ENCODE results near the gene EMP2.
A peak's percentile ranks its signal among the peaks of the same experiment; 100 is the strongest.
"Not testable (repeated sequence)": the region's sequence is repeated elsewhere in the genome, so short reads cannot be mapped to it uniquely, and the experiment has no call there.

The EMP2 gene

GRCh38 chr16:10579965-10580882 is at the start of gene EMP2:
TSS of gene EMP2 (minus strand) at chr16:10580598. CDS start at chr16:10547617, 32,981 bp downstream.
- H3K4me3 ChIP-seq (ENCODE audit: low read depth in 1 of 5, low read length in 5 of 5) = peak within 1 kb of the TSS; percentile 77 to 85 (median 83)
- no peaks in the 10 kb centered on the region for H3K36me3 ChIP-seq (ENCODE audit: control insufficient read depth in 5 of 5, insufficient read depth in 5 of 5, low read length in 5 of 5)
- peaks cover 6 to 55% (median 45%) of the 10 kb centered on the region in 5 donors for H3K4me1 ChIP-seq (ENCODE audit: control insufficient read depth in 5 of 5, insufficient read depth in 5 of 5, low read length in 5 of 5)
- H3K27me3 ChIP-seq (ENCODE audit: control insufficient read depth in 5 of 5, insufficient read depth in 4 of 5, low read length in 5 of 5) = no peaks in the 10 kb centered on the region
- no peaks in the 10 kb centered on the region for H3K9me3 ChIP-seq (ENCODE audit: control insufficient read depth in 5 of 5, low read length in 5 of 5)
- H3K9ac ChIP-seq (ENCODE audit: low read length in 5 of 5) = peak within 1 kb of the TSS in 4 of 5 donors; percentile 64 to 87 (median 81)
- peak within 1 kb of the TSS; percentile 80 for H3K27ac ChIP-seq (ENCODE audit: low read depth, low read length)

- Histone ChIP-seq H3K27ac (ENCODE audit: low read depth, low read length) (no peak overlapping the region), H3K9ac (ENCODE audit: low read length in 5 of 5) (no peak overlapping the region), H3K4me3 (ENCODE audit: low read depth in 1 of 5, low read length in 5 of 5) (no peak overlapping the region), H3K9me3 (ENCODE audit: control insufficient read depth in 5 of 5, low read length in 5 of 5) (peaks cover 0 to 4% (median 2%) of the 10 kb centered on the region in 5 donors), H3K36me3 (ENCODE audit: control insufficient read depth in 5 of 5, insufficient read depth in 5 of 5, low read length in 5 of 5) (no peaks in the 10 kb centered on the region), H3K4me1 (ENCODE audit: control insufficient read depth in 5 of 5, insufficient read depth in 5 of 5, low read length in 5 of 5) (no peaks in the 10 kb centered on the region), H3K27me3 (ENCODE audit: control insufficient read depth in 5 of 5, insufficient read depth in 4 of 5, low read length in 5 of 5) (peaks cover 0 to 5% (median 0%) of the 10 kb centered on the region in 5 donors)
Observed at GRCh38 chr16:10629592-10629963, 49.2 kb upstream of the EMP2 start.

- Histone ChIP-seq H3K4me3 (ENCODE audit: low read depth in 1 of 5, low read length in 5 of 5) (no peak overlapping the region), H3K9ac (ENCODE audit: low read length in 5 of 5) (no peak overlapping the region), H3K9me3 (ENCODE audit: control insufficient read depth in 5 of 5, low read length in 5 of 5) (no peaks in the 10 kb centered on the region), H3K27me3 (ENCODE audit: control insufficient read depth in 5 of 5, insufficient read depth in 4 of 5, low read length in 5 of 5) (no peaks in the 10 kb centered on the region), H3K27ac (ENCODE audit: low read depth, low read length) (no peak overlapping the region), H3K36me3 (ENCODE audit: control insufficient read depth in 5 of 5, insufficient read depth in 5 of 5, low read length in 5 of 5) (no peaks in the 10 kb centered on the region), H3K4me1 (ENCODE audit: control insufficient read depth in 5 of 5, insufficient read depth in 5 of 5, low read length in 5 of 5) (no peaks in the 10 kb centered on the region)
Observed at GRCh38 chr16:10625595-10626357, 45.4 kb upstream of the EMP2 start.

GRCh38 chr16:10624527-10624926 is 44.1 kb upstream of the EMP2 start:
- no peak overlapping the region for H3K4me3 ChIP-seq (ENCODE audit: low read depth in 1 of 5, low read length in 5 of 5)
- no peak overlapping the region for H3K9ac ChIP-seq (ENCODE audit: low read length in 5 of 5)
- no peaks in the 10 kb centered on the region for H3K9me3 ChIP-seq (ENCODE audit: control insufficient read depth in 5 of 5, low read length in 5 of 5)
- H3K36me3 ChIP-seq (ENCODE audit: control insufficient read depth in 5 of 5, insufficient read depth in 5 of 5, low read length in 5 of 5) = no peaks in the 10 kb centered on the region
- peaks cover 0 to 3% (median 0%) of the 10 kb centered on the region in 5 donors for H3K27me3 ChIP-seq (ENCODE audit: control insufficient read depth in 5 of 5, insufficient read depth in 4 of 5, low read length in 5 of 5)
- H3K4me1 ChIP-seq (ENCODE audit: control insufficient read depth in 5 of 5, insufficient read depth in 5 of 5, low read length in 5 of 5) = peaks cover 0 to 5% (median 5%) of the 10 kb centered on the region in 5 donors
- H3K27ac ChIP-seq (ENCODE audit: low read depth, low read length) = no peak overlapping the region

- peaks cover 0 to 6% (median 0%) of the 10 kb centered on the region in 5 donors for H3K27me3 ChIP-seq (ENCODE audit: control insufficient read depth in 5 of 5, insufficient read depth in 4 of 5, low read length in 5 of 5)
- H3K4me3 ChIP-seq (ENCODE audit: low read depth in 1 of 5, low read length in 5 of 5) = no peak overlapping the region
- no peak overlapping the region for H3K27ac ChIP-seq (ENCODE audit: low read depth, low read length)
Observed at GRCh38 chr16:10623059-10623458, 42.7 kb upstream of the EMP2 start.

GRCh38 chr16:10622036-10622921 is 41.9 kb upstream of the EMP2 start:
- Histone ChIP-seq H3K9ac (ENCODE audit: low read length in 5 of 5) (no peak overlapping the region), H3K4me3 (ENCODE audit: low read depth in 1 of 5, low read length in 5 of 5) (no peak overlapping the region), H3K27me3 (ENCODE audit: control insufficient read depth in 5 of 5, insufficient read depth in 4 of 5, low read length in 5 of 5) (peaks cover 0 to 6% (median 0%) of the 10 kb centered on the region in 5 donors), H3K36me3 (ENCODE audit: control insufficient read depth in 5 of 5, insufficient read depth in 5 of 5, low read length in 5 of 5) (no peaks in the 10 kb centered on the region), H3K9me3 (ENCODE audit: control insufficient read depth in 5 of 5, low read length in 5 of 5) (no peaks in the 10 kb centered on the region), H3K4me1 (ENCODE audit: control insufficient read depth in 5 of 5, insufficient read depth in 5 of 5, low read length in 5 of 5) (peaks cover 0 to 23% (median 21%) of the 10 kb centered on the region in 5 donors), H3K27ac (ENCODE audit: low read depth, low read length) (no peak overlapping the region)

More at GRCh38 chr16:10623059-10623458, 42.7 kb upstream of the EMP2 start:
- Histone ChIP-seq H3K9me3 (ENCODE audit: control insufficient read depth in 5 of 5, low read length in 5 of 5) (no peaks in the 10 kb centered on the region), H3K36me3 (ENCODE audit: control insufficient read depth in 5 of 5, insufficient read depth in 5 of 5, low read length in 5 of 5) (no peaks in the 10 kb centered on the region), H3K9ac (ENCODE audit: low read length in 5 of 5) (no peak overlapping the region), H3K4me1 (ENCODE audit: control insufficient read depth in 5 of 5, insufficient read depth in 5 of 5, low read length in 5 of 5) (peaks cover 0 to 19% (median 16%) of the 10 kb centered on the region in 5 donors)

GRCh38 chr16:10621216-10621949 is 41.0 kb upstream of the EMP2 start:
- not testable (repeated sequence) for H3K9me3 ChIP-seq (ENCODE audit: control insufficient read depth in 5 of 5, low read length in 5 of 5); H3K4me3 ChIP-seq (ENCODE audit: low read depth in 1 of 5, low read length in 5 of 5); H3K27ac ChIP-seq (ENCODE audit: low read depth, low read length); H3K9ac ChIP-seq (ENCODE audit: low read length in 5 of 5); H3K36me3 ChIP-seq (ENCODE audit: control insufficient read depth in 5 of 5, insufficient read depth in 5 of 5, low read length in 5 of 5); H3K27me3 ChIP-seq (ENCODE audit: control insufficient read depth in 5 of 5, insufficient read depth in 4 of 5, low read length in 5 of 5)
- H3K4me1 ChIP-seq (ENCODE audit: control insufficient read depth in 5 of 5, insufficient read depth in 5 of 5, low read length in 5 of 5) = peaks cover 0 to 32% (median 30%) of the 10 kb centered on the region in 5 donors

- peaks cover 0 to 35% (median 31%) of the 10 kb centered on the region in 5 donors for H3K4me1 ChIP-seq (ENCODE audit: control insufficient read depth in 5 of 5, insufficient read depth in 5 of 5, low read length in 5 of 5)
- H3K9me3 ChIP-seq (ENCODE audit: control insufficient read depth in 5 of 5, low read length in 5 of 5) = no peaks in the 10 kb centered on the region
- H3K36me3 ChIP-seq (ENCODE audit: control insufficient read depth in 5 of 5, insufficient read depth in 5 of 5, low read length in 5 of 5) = no peaks in the 10 kb centered on the region
- peaks cover 0 to 6% (median 0%) of the 10 kb centered on the region in 5 donors for H3K27me3 ChIP-seq (ENCODE audit: control insufficient read depth in 5 of 5, insufficient read depth in 4 of 5, low read length in 5 of 5)
- H3K4me3 ChIP-seq (ENCODE audit: low read depth in 1 of 5, low read length in 5 of 5) = no peak overlapping the region
- H3K27ac ChIP-seq (ENCODE audit: low read depth, low read length) = no peak overlapping the region
- H3K9ac ChIP-seq (ENCODE audit: low read length in 5 of 5) = no peak overlapping the region
Observed at GRCh38 chr16:10620120-10620519, 39.7 kb upstream of the EMP2 start.

GRCh38 chr16:10619271-10619849 is 39.0 kb upstream of the EMP2 start:
- peaks cover 0 to 6% (median 0%) of the 10 kb centered on the region in 5 donors for H3K27me3 ChIP-seq (ENCODE audit: control insufficient read depth in 5 of 5, insufficient read depth in 4 of 5, low read length in 5 of 5)
- peak overlapping the region; percentile 22 to 40 (median 27) for H3K4me3 ChIP-seq (ENCODE audit: low read depth in 1 of 5, low read length in 5 of 5)
- peaks cover 0 to 35% (median 31%) of the 10 kb centered on the region in 5 donors for H3K4me1 ChIP-seq (ENCODE audit: control insufficient read depth in 5 of 5, insufficient read depth in 5 of 5, low read length in 5 of 5)
- H3K36me3 ChIP-seq (ENCODE audit: control insufficient read depth in 5 of 5, insufficient read depth in 5 of 5, low read length in 5 of 5) = no peaks in the 10 kb centered on the region
- peak overlapping the region in 1 of 5 donors; percentile 19 for H3K9ac ChIP-seq (ENCODE audit: low read length in 5 of 5)
- H3K27ac ChIP-seq (ENCODE audit: low read depth, low read length) = no peak overlapping the region
- no peaks in the 10 kb centered on the region for H3K9me3 ChIP-seq (ENCODE audit: control insufficient read depth in 5 of 5, low read length in 5 of 5)

All from subcutaneous abdominal adipose tissue (tissue), 5 donors.